HG03139 (cell line): Measurements from ENCODE around the gene RMC1.

ENCODE experiments used
- ATAC-seq: cut with Tn5 transposase; IDR thresholded peaks from one replicate; pipeline ENCODE4 v1.9.1; 2021; ENCODE audit not compliant: unreplicated experiment

Gene RMC1

DNA sequence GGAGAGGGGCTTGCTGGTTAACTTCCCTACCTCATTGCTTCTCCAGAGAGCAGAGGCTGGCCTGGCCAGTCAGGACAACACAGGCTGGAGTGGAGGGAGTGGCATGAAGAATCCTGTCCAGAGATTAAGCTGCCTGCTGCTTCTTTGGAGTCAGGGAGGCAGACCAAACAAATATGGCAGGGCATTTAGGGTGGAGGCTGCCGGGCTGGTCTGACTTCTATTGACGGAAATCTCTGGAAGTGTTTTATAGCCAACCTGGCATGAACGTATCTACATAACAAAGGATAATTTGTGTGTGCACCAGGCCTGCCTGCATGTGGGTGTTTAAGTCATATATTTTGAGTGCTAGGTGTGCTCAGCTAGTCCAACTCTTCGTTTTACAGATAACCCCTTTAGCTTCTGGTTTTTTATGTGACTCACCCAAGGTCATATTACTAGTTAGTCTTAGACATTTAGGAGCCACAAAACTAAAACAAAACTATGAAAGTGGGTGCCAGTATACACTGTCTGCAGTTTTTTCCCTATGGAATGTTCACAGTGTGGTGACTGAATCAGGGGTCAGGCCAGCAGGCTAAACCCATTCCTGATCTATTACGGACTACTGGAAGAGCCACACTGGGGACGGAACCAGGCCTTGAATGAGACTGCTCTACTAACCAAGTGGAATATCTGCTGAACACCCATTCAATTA is 77.5 kb downstream of the RMC1 start:
- ATAC-seq = no peak
